Left ventricle myocardium superior (tissue), 1 donor: ENCODE measurements around the gene DHRSX. TPM values are rescaled to one million over a fixed set of nuclear protein-coding genes. Genes with fewer than 3 reads are reported as not detected.
"Not testable (repeated sequence)": the region's sequence is repeated elsewhere in the genome, so short reads cannot be mapped to it uniquely, and the experiment has no call there.

Experiments used
- ATAC-seq: fragments of 200-7000 bp; cut with Tn5 transposase; one replicate; pipeline ENCODE4 v1.9.1; 2020; ENCODE audit warnings: mild to moderate bottlenecking, moderate library complexity
- DNase-seq: peaks from one replicate; pipeline ENCODE4 v3.0.0-alpha.2; 2020
- intact Hi-C: fragments of 100-400 bp; cut with micrococcal nuclease; formaldehyde crosslinking; loops from one replicate; pipeline ENCODE4 v1.11.0; 2022
- total RNA-seq: library from RNA; stranded (reverse); fragmentation: NEBNext Ultra II Directional; extraction: Animal tissue kit (Norgen Biotek cat#: 25700); gene quantifications from one replicate; pipeline ENCODE4 v1.2.1, GENCODE V29; 2021
- donor health status: DM: no; HTN: yes; CAD: no; lungs with severe emphysema.

Gene DHRSX
- total RNA-seq, 1 donor from 2014 or later: 38.4 TPM

DNA sequence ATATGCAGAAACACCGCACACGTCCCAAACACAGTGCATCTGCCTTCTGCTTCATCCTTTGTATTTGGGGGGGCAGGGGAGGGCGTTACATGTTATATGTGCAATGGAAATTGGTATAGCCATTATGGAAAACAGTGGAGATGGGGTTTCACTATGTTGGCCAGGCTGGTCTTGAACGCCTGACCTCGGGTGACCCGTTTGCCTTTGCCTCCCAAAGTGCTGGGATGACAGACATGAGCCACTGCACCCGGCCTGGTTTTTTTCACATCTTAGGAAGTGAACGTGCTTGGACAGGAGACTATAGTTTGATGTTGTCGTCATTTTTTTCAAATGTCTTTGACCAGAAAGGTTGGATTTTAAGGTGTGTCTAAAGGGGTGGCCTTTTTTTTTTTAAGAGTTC, 88.6 kb downstream of the DHRSX start:
- no peak for DNase-seq
- intact Hi-C loops: no loop called here
- no peak for ATAC-seq

DNA sequence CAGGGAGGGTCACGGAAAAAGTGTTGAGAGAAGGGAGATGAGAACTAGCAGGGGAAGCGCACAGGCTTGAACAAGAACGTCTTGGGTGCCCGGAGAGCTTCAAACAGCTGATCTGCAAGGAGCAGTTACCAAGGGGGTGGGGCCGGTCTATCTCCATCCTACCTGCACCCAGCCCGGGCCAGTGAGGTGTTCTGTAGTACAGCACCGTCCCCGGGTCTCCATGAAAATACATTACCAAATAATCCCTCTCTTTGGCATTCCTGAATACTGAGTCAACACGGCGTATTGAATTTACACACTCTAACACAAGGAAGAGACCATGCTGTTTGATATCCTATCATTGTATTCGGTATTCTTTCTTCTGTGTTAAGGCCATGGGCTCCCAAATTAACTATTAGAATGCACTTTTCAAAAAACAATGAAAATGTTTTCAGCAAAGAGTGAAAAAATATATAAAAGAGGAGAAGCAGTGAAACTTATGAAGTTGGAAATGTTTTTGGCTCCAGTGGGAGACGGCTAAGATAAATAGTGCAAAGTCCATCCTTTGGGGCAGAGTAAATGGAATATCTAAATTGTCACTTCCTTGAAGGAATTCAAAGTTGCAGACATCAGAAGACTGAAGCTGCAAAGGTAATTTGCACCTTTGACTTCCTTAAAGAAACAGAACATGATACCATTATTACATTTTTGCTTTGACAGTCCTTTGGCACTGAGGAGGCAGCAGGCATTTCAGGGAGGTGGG, 90.3 kb downstream of the DHRSX start:
- no peak for DNase-seq
- intact Hi-C loops: no loop called here
- no peak for ATAC-seq

DNA sequence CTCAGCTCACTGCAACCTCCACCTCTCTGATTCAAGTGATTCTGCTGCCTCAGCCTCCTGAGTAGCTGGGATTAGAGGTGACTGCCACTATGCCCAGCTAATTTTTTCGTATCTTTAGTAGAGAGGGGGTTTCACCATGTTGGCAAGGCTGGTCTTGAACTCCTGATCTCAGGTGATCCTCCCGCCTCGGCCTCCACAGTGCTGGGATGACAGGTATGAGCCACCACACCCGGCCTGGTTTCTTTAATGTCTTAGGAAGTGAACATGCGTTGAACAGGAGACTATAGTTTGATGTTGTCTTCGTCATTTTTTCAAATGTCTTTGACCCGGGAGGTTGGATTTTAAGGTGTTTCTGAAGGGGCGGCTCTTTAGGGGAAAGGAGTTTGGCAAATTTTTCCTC, 91.0 kb downstream of the DHRSX start:
- ATAC-seq (no peak), DNase-seq (no peak)
- intact Hi-C loops: no loop called here

DNA sequence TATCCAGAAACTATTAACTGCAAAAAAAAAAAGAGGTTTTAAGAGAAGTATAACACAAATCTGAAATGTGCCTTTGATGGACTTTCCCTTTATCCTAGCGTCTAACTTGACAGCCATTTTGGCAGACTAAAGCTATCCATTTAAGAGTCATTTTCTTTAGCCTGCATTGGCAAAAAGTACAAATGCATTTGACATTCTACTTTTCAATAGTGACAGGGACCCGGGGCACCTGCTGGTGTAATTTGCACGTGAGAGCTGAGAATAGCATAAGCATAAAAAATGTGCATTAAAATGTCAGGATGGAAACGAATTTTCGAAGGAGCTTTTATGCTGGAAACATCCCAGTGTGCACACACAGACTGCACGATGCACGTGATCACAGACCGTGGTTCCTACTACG, 91.9 kb downstream of the DHRSX start:
- intact Hi-C loops: no loop called here
- no peak for ATAC-seq
- no peak for DNase-seq

DNA sequence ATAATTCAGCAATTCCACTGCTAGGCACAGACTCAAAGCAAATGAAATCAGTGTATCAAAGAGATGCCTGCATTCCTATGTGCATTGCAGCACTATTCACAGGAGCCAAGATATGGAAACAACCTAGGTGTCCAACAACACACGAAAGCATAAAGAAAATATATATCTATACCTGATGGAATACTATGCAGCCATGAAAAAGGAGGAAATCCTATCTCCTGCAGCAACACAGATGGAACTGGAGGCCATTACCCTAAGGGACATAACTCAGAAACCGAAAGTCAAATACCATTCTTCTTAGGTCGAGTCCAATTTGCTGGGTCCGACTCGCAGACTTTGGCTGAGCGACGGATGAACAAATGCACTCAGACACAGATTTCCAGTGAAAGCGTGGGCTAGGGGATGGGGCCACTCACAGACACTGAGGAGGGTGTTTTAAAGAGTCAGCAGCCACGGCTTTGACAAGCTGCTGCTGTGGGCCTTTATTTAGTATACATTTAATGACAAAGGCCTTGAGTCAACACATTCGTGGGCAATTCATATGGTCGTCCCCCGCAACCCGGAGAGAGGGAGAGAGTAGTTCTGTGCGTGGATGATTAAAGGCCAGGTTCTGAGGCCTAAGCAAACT, 93.8 kb downstream of the DHRSX start:
- no peak for ATAC-seq
- DNase-seq: no peak
- intact Hi-C loops: no loop called here

- no peak for DNase-seq
- ATAC-seq: no peak
- intact Hi-C loops: no loop called here
Observed at GRCh38 chrX:2404776-2405175, 96.0 kb downstream of the DHRSX start.

DNA sequence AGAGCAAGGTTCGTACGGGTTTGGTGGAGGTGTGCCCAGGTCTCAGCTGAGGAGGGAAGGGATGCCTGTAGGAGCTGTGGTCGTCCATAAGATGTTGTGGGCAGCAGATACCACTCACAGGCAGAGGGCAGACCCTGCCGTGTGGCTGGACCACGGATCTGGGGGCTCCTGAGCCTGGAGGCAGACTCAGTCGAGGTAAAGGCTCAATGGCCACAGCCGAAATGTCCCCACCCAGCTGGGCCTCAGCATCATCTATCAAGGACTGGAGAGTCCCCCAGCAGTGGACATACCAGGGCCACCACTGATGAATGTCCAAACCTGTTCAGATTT, 98.5 kb downstream of the DHRSX start:
- ATAC-seq: no peak

GRCh38 chrX:2401590-2402360, 99.0 kb downstream of the DHRSX start:
- DNase-seq: peak; percentile 57
- ATAC-seq: peak; percentile 91
- intact Hi-C loops: no loop called here

More for the DNA sequence above, 98.5 kb downstream of the DHRSX start:
- intact Hi-C loops: no loop called here
- DNase-seq: no peak

DNA sequence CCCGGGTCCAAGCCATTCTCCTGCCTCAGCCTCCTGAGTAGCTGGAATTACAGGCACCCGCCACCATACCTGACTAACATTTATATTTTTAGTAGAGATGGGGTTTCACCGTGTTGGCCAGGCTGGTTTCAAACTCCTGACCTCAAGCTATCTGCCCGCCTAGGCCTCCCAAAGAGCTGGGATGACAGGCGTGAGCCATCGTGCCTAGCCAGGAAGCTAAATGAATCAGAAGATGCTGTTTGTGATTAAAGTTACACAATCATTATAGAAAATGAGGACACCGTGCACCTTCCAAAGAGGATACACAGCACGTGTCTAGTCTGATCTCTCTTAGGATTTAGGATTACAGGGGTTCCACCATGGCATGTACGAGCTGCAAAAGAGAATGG, 99.6 kb downstream of the DHRSX start:
- ATAC-seq (no peak), DNase-seq (no peak)
- intact Hi-C loops: no loop called here

GRCh38 chrX:2398064-2398656, 102.6 kb downstream of the DHRSX start:
- no peak for DNase-seq
- no peak for ATAC-seq
- intact Hi-C loops: no loop called here

DNA sequence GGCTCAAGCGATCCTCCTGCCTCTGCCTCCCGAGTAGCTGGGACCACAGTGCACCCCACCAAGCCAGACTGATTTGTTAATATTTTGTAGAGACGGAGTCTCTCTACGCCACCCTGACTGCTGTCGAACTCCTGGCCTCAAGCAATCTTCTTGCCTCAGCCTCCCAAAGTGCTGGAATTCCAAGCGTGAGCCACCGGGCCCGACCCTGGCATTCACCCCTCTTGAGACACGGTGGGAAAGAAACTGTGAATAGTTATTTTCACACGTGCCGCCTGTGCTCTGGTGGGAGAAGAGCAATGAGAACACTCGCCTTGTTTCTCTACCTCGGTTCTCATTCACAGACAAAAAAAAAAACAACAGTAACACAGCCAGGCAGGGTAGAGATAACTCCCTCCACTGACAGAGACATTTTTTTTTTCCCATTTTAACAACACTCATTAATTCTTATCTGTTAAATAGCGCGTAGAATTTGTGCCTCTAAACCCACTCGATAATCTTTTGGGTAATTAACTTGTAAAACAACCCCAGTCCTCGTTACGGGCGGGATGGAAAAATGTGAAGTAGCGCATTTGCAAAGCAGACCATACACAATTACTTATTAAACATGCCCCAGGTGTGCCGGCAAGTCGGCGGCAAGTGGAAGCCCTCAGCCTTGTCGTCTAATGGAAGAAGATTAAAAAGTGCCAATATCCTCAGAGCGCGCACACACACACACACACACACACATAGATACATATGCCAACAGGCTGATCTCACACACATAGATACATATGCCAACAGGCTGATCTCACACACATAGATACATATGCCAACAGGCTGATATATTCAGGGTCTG, 103.3 kb downstream of the DHRSX start:
- DNase-seq: no peak
- intact Hi-C loops: no loop called here
- ATAC-seq: no peak

GRCh38 chrX:2395261-2395992, 105.3 kb downstream of the DHRSX start:
- DNase-seq (no peak), ATAC-seq (no peak)
- intact Hi-C loops: no loop called here

DNA sequence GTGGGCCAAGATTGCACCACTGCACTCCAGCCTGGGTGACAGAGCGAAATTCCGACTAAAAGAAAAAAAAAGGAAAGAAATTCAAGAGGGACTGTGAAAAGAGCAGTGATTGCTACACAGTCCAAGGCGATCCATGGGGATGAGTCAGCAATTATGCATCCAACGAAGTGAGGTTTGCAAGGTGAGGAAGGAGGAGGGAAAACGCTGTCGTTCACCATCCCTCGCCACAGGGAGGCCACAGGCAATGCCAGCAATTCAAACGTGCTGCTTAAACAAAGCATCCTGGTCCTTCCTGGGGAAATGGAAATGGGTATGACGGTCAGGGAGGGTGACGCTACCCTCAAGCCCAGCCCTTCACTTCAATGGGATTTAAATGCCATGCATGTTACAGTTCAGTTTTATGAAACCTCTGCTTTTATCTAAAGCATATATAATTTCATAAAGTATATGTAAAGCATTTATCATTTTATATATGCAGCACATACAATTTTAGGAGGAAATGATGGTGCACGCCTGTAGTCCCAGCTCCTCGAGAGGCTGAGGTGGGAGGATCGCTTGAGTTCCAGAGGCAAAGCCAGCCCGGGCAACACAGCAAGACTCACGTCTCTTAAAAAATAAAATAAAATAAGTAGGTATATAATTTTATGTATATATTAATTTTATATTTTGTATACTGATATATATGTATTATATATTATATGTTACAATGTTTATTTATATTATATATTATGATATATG, 108.7 kb downstream of the DHRSX start:
- no peak for DNase-seq
- intact Hi-C loops: no loop called here
- no peak for ATAC-seq

- intact Hi-C loops: no loop called here
- ATAC-seq (no peak), DNase-seq (no peak)
Observed at GRCh38 chrX:2390754-2391153, 110.0 kb downstream of the DHRSX start.

- intact Hi-C loops, ATAC-seq, DNase-seq: not testable (repeated sequence)
Observed at GRCh38 chrX:2389731-2390130, 111.0 kb downstream of the DHRSX start.

DNA sequence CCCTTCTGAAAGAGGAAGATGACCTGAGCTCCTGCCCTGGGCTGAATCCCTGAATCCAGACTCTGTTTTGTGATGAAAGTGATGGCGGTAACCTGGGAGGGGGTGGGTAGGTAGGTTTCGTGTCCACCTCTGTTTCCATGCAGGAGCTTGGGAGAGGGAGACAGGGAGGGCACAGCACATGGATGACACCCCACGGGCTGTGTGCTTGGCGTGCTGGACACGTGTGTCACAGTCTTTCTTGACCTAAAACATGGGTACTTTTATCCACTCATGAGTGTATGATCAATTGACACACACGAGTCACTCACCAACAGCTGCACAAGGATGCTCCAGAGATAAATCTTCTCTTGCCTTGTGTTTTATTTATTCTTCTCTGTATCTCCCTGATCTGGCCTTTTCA, 111.5 kb downstream of the DHRSX start:
- DNase-seq (no peak), ATAC-seq (no peak)
- intact Hi-C loops: no loop called here

- intact Hi-C loops: no loop called here
- DNase-seq (no peak), ATAC-seq (no peak)
Observed at GRCh38 chrX:2388669-2389068, 112.1 kb downstream of the DHRSX start.

DNA sequence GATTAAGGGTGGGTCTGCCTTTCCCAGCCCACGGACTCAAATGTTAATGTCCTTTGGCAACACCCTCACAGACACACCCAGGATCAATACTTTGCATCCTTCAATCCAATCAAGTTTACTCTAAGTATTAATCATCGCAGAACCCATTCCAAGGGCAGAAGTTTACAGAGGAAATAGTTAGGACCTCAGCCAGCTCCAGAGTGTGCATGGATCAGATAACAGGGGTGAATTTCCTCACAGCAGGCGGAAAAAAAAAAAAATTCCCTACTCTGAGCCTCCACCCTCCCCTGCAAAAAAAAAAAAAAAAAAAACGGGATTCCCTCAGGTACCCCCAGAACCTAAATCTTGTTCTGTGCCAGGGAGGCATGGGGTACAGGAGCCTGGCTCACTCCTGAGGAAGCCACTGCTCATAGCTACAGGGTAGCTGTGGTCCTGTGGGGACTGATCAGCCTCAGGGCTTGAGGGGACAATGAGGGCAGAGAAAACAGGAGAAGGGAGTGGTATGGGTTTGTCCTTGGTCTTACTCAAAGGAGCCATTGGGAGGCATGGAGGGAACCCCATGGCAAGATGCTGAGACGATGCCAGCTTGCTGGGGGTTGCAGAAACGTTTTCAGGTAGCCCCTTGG, 113.0 kb downstream of the DHRSX start:
- no peak for DNase-seq
- ATAC-seq: peak; percentile 50
- intact Hi-C loops: no loop called here
